Stimulated activated CD4-positive, alpha-beta T cell treated with anti-CD3 and anti-CD28 coated beads, Interleukin-15, amount 100 ng/mL, for 24 hours (primary cell): ENCODE results near the gene MAST4.
"Not testable (repeated sequence)": the region's sequence is repeated elsewhere in the genome, so short reads cannot be mapped to it uniquely, and the experiment has no call there.

Experiments
- DNase-seq: peaks from one replicate; pipeline ENCODE4 v3.0.0-alpha.2; 2020

Gene MAST4

GRCh38 chr5:67102708-67103107 lies 506.5 kb downstream of the MAST4 start:
- DNase-seq: no peak

GRCh38 chr5:67104859-67105258 lies 508.7 kb downstream of the MAST4 start:
- DNase-seq: no peak

- DNase-seq: no peak
Measured at GRCh38 chr5:67105270-67105669, 509.1 kb downstream of the MAST4 start.

GRCh38 chr5:67106626-67107342 lies 510.6 kb downstream of the MAST4 start:
- DNase-seq: no peak

GRCh38 chr5:67111779-67112178 lies 515.6 kb downstream of the MAST4 start:
- DNase-seq: no peak

- no peak for DNase-seq
Measured at GRCh38 chr5:67115246-67115645, 519.1 kb downstream of the MAST4 start.

- no peak for DNase-seq
Measured at GRCh38 chr5:67115817-67116216, 519.6 kb downstream of the MAST4 start.

- DNase-seq: no peak
Measured at GRCh38 chr5:67118050-67118620, 521.9 kb downstream of the MAST4 start.

GRCh38 chr5:67119010-67119409 lies 522.8 kb downstream of the MAST4 start:
- DNase-seq: no peak

- no peak for DNase-seq
Measured at GRCh38 chr5:67120032-67120431, 523.8 kb downstream of the MAST4 start.

- no peak for DNase-seq
Measured at GRCh38 chr5:67123819-67124218, 527.6 kb downstream of the MAST4 start.

GRCh38 chr5:67124556-67124955 lies 528.4 kb downstream of the MAST4 start:
- no peak for DNase-seq

GRCh38 chr5:67127347-67127895 lies 531.2 kb downstream of the MAST4 start:
- not testable (repeated sequence) for DNase-seq

- no peak for DNase-seq
Measured at GRCh38 chr5:67129768-67130167, 533.6 kb downstream of the MAST4 start.

- no peak for DNase-seq
Measured at GRCh38 chr5:67133217-67133616, 537.0 kb downstream of the MAST4 start.

- no peak for DNase-seq
Measured at GRCh38 chr5:67133776-67134175, 537.6 kb downstream of the MAST4 start.

GRCh38 chr5:67135381-67135984 lies 539.3 kb downstream of the MAST4 start:
- DNase-seq: no peak

GRCh38 chr5:67139030-67139429 lies 542.8 kb downstream of the MAST4 start:
- no peak for DNase-seq

GRCh38 chr5:67140413-67140812 lies 544.2 kb downstream of the MAST4 start:
- no peak for DNase-seq

- no peak for DNase-seq
Measured at GRCh38 chr5:67141644-67142043, 545.5 kb downstream of the MAST4 start.

- no peak for DNase-seq
Measured at GRCh38 chr5:67142816-67143215, 546.6 kb downstream of the MAST4 start.

- DNase-seq: no peak
Measured at GRCh38 chr5:67143549-67143948, 547.4 kb downstream of the MAST4 start.

GRCh38 chr5:67144183-67144639 lies 548.0 kb downstream of the MAST4 start:
- DNase-seq: no peak

- DNase-seq: no peak
Measured at GRCh38 chr5:67146574-67146973, 550.4 kb downstream of the MAST4 start.
